IMR-90 (cell line): ENCODE results near the gene CTIF. TPM values are rescaled to one million over a fixed set of nuclear protein-coding genes. Genes with fewer than 3 reads are reported as not detected.

Source experiments
- ATAC-seq: fragments of 200-7000 bp; cut with Tn5 transposase; 2 replicates; pipeline ENCODE4 v1.9.1; 2020; ENCODE audit warnings: low read depth, mild to moderate bottlenecking, moderate library complexity
- BruUV-seq: library from RNA; stranded (reverse); fragments of 400-500 nt; replicated peaks from 2 replicates; lab custom pipeline; 2021; lab: Mats Ljungman, UMichigan
- CTCF ChIA-PET: fragments of 300-600 bp; formaldehyde crosslinking; extraction: SDS; loops from one replicate; lab custom pipeline; 2021; ENCODE audit warnings: antibody characterized with exemption; lab: Yijun Ruan, JAX
- POLR2A ChIA-PET: fragments of 300-600 bp; sonication (Branson Sonifier 250); formaldehyde crosslinking; loops from one replicate; lab custom pipeline; 2022; ENCODE audit warnings: antibody characterized with exemption; ENCODE audit not compliant: unreplicated experiment; lab: Charles Lee
- DNase-seq: peaks from one replicate; pipeline ENCODE4 v3.0.0; 2013
- H2AFZ ChIP-seq: replicated peaks from 2 replicates; pipeline ENCODE3; 2013; ENCODE audit warnings: low read length, mild to moderate bottlenecking; ENCODE audit not compliant: poor library complexity
- H2AK5ac ChIP-seq: 2 replicates; pipeline ENCODE4 v1.6.1; 2013; ENCODE audit warnings: low read depth, low read length, inconsistent platforms
- H2AK9ac ChIP-seq: replicated peaks from 2 replicates; pipeline ENCODE3; 2013; ENCODE audit warnings: mild to moderate bottlenecking, low read depth, low read length, moderate library complexity; ENCODE audit not compliant: poor library complexity
- H2BK120ac ChIP-seq: 2 replicates; pipeline ENCODE4 v1.6.1; 2013; ENCODE audit warnings: low read depth, low read length, inconsistent platforms
- H2BK15ac ChIP-seq: 3 replicates; pipeline ENCODE4 v1.6.1; 2013; ENCODE audit warnings: low read depth, low read length, inconsistent platforms
- H2BK20ac ChIP-seq: 2 replicates; pipeline ENCODE4 v1.6.1; 2013; ENCODE audit warnings: low read depth, mild to moderate bottlenecking, inconsistent platforms, low read length, moderate library complexity
- H2BK5ac ChIP-seq: 2 replicates; pipeline ENCODE4 v1.6.1; 2013; ENCODE audit warnings: mild to moderate bottlenecking, low read depth, low read length, inconsistent platforms; ENCODE audit not compliant: poor library complexity, severe bottlenecking
- H3K14ac ChIP-seq: replicated peaks from 2 replicates; pipeline ENCODE4 v1.6.1; 2013; ENCODE audit warnings: low read depth, low read length, inconsistent platforms
- H3K18ac ChIP-seq: 2 replicates; pipeline ENCODE4 v1.6.1; 2013; ENCODE audit warnings: low read depth, low read length, control low read depth
- H3K23ac ChIP-seq: 2 replicates; pipeline ENCODE4 v1.6.1; 2013; ENCODE audit warnings: low read depth, low read length, inconsistent platforms
- H3K27ac ChIP-seq: 2 replicates; pipeline ENCODE4 v1.5.1; 2013; ENCODE audit warnings: mild to moderate bottlenecking, control low read depth, low read length; ENCODE audit not compliant: insufficient read depth
- H3K27me3 ChIP-seq: 2 replicates; pipeline ENCODE4 v1.6.1; 2013; ENCODE audit warnings: low read length; ENCODE audit not compliant: control insufficient read depth, insufficient read depth
- H3K36me3 ChIP-seq: 2 replicates; pipeline ENCODE4 v1.6.1; 2013; ENCODE audit warnings: low read length, mixed read lengths; ENCODE audit not compliant: control insufficient read depth, insufficient read depth
- H3K4ac ChIP-seq: 2 replicates; pipeline ENCODE4 v1.6.1; 2013; ENCODE audit warnings: low read depth, low read length, inconsistent platforms
- H3K4me1 ChIP-seq: 2 replicates; pipeline ENCODE4 v1.6.1; 2013; ENCODE audit warnings: low read length, mixed read lengths; ENCODE audit not compliant: control insufficient read depth, insufficient read depth
- H3K4me2 ChIP-seq: 2 replicates; pipeline ENCODE4 v1.6.1; 2013; ENCODE audit warnings: low read depth, mild to moderate bottlenecking, control low read depth, low read length, moderate library complexity
- H3K4me3 ChIP-seq: 2 replicates; pipeline ENCODE4 v1.5.1; 2013; ENCODE audit warnings: low read depth, mild to moderate bottlenecking, control low read depth, low read length, moderate library complexity; ENCODE audit not compliant: insufficient read depth
- H3K56ac ChIP-seq: 2 replicates; pipeline ENCODE4 v1.6.1; 2013; ENCODE audit warnings: low read length, inconsistent platforms; ENCODE audit not compliant: insufficient read depth; ENCODE audit errors: extremely low read depth
- H3K79me1 ChIP-seq, 2 experiments: 2 replicates each; pipeline ENCODE4 v1.6.1; 2013; ENCODE audit warnings: low read length in 2 of 2, inconsistent platforms in 1 of 2, low read depth in 1 of 2
- H3K9ac ChIP-seq: 2 replicates; pipeline ENCODE4 v1.6.1; 2013; ENCODE audit warnings: low read depth, low read length, control low read depth
- H3K9me1 ChIP-seq: 2 replicates; pipeline ENCODE4 v1.6.1; 2013; ENCODE audit warnings: low read length, inconsistent platforms; ENCODE audit not compliant: insufficient read depth
- H3K9me3 ChIP-seq: 2 replicates; pipeline ENCODE4 v1.6.1; 2013; ENCODE audit warnings: low read length; ENCODE audit not compliant: control insufficient read depth, insufficient read depth
- H4K20me1 ChIP-seq: 2 replicates; pipeline ENCODE4 v1.6.1; 2013; ENCODE audit warnings: low read length, inconsistent platforms; ENCODE audit not compliant: insufficient read depth
- H4K5ac ChIP-seq: 2 replicates; pipeline ENCODE4 v1.6.1; 2013; ENCODE audit warnings: mild to moderate bottlenecking, low read depth, low read length, control low read depth
- H4K8ac ChIP-seq, 2 experiments: 2 replicates each; pipeline ENCODE4 v1.6.1; 2013; ENCODE audit warnings: low read depth in 2 of 2, low read length in 2 of 2, control low read depth in 1 of 2, inconsistent platforms in 1 of 2
- H4K91ac ChIP-seq: 2 replicates; pipeline ENCODE4 v1.6.1; 2013; ENCODE audit warnings: low read depth, low read length, inconsistent platforms; ENCODE audit not compliant: insufficient read depth
- BHLHE40 ChIP-seq: fragments of 150-350 bp; IDR thresholded peaks from 2 replicates; pipeline ENCODE4 v1.6.1; 2016; ENCODE audit warnings: mild to moderate bottlenecking, low read depth, low read length
- CEBPB ChIP-seq: IDR thresholded peaks from 2 replicates; pipeline ENCODE4 v1.6.1; 2012; ENCODE audit warnings: low read depth, low read length, improper control_type of control experiment
- CHD1 ChIP-seq: IDR thresholded peaks from 2 replicates; pipeline ENCODE4 v1.6.1; 2012; ENCODE audit warnings: low read depth, low read length, improper control_type of control experiment
- MAZ ChIP-seq: IDR thresholded peaks from 2 replicates; pipeline ENCODE4 v1.6.1; 2012; ENCODE audit warnings: low read depth, mild to moderate bottlenecking, low read length, improper control_type of control experiment, moderate library complexity, borderline replicate concordance
- MXI1 ChIP-seq: IDR thresholded peaks from 2 replicates; pipeline ENCODE4 v1.6.1; 2012; ENCODE audit warnings: low read depth, mild to moderate bottlenecking, low read length, moderate library complexity, borderline replicate concordance
- POLR2A ChIP-seq: IDR thresholded peaks from 2 replicates; pipeline ENCODE4 v1.6.1; 2012; ENCODE audit warnings: mild to moderate bottlenecking, low read depth, low read length
- RCOR1 ChIP-seq: IDR thresholded peaks from 2 replicates; pipeline ENCODE4 v1.6.1; 2012; ENCODE audit warnings: mild to moderate bottlenecking, low read length, improper control_type of control experiment; ENCODE audit not compliant: insufficient replicate concordance
- WGBS, 2 experiments: methylation state at CpG; one replicate each; pipeline versions ENCODE4 v1.1.5 to v1.1.7; 2013; ENCODE audit warnings: missing lambda C conversion rate in 2 of 2; ENCODE audit not compliant: insufficient read length in 1 of 2; ENCODE audit errors: extremely low coverage in 2 of 2; 5-methylcytosine and 5-hydroxymethylcytosine counted together
- dilution Hi-C: fragments of 300-500 bp; cut with HindIII; formaldehyde crosslinking; loops from one replicate; pipeline ENCODE4 v1.14.3; 2018; ENCODE audit warnings: low sequenced_read_pairs; ENCODE audit not compliant: unreplicated experiment
- in situ Hi-C: fragments of 300-500 bp; cut with MboI; formaldehyde crosslinking; loops from 3 replicates; pipeline ENCODE4 v1.14.3; 2019; ENCODE audit warnings: low sequenced_read_pairs, inconsistent platforms, mixed read lengths
- intact Hi-C: fragments of 100-400 bp; cut with micrococcal nuclease; formaldehyde crosslinking; loops from 2 replicates; pipeline ENCODE4 v1.10.0; 2022
- polyA plus RNA-seq, 3 experiments: library from polyadenylated mRNA; depleted of rRNA; stranded (reverse); fragments of >200 nt; gene quantifications; 2 replicates each; pipeline ENCODE4 v1.2.3, GENCODE V29; 2012; ENCODE audit warnings: low replicate concordance in 1 of 3
- total RNA-seq: library from RNA; depleted of rRNA; stranded (reverse); fragments of >200 nt; gene quantifications from 2 replicates; pipeline ENCODE4 v1.2.3, GENCODE V29; 2012
- TF ChIP-seq, protein P1 (sequence below): conservative IDR thresholded peaks from 2 replicates; pipeline ENCODE4 v1.5.1; 2012; ENCODE audit warnings: mild to moderate bottlenecking, low read depth, low read length, improper control_type of control experiment

CTIF gene
- total and polyA plus RNA-seq, 2 of the 4 experiments (the other 2 are of a cell fraction) = 25.1 to 57.0 TPM

GRCh38 chr18:48761582-48761981, 222.8 kb downstream of the CTIF start:
- Histone ChIP-seq H4K91ac (no peak overlapping the region), H3K18ac (no peak overlapping the region), H3K4me1 (peaks cover 21% of the 10 kb centered on the region), H3K27me3 (no peaks in the 10 kb centered on the region), H2AFZ (no peak overlapping the region), H2BK15ac (no peak overlapping the region), H3K9me1 (peaks cover 44% of the 10 kb centered on the region), H3K79me1 (peaks cover 28 to 85% of the 10 kb centered on the region in 2 experiments), H2BK120ac (no peak overlapping the region), H3K4ac (no peak overlapping the region), H3K56ac (no peak overlapping the region), H3K36me3 (peaks cover 53% of the 10 kb centered on the region), H4K5ac (no peak overlapping the region), H2AK9ac (no peak overlapping the region), H2BK20ac (no peak overlapping the region), H2AK5ac (no peak overlapping the region), H4K20me1 (peaks cover 31% of the 10 kb centered on the region), H3K27ac (no peak overlapping the region), H3K4me2 (no peak overlapping the region), H2BK5ac (no peak overlapping the region), H3K23ac (no peak overlapping the region), H4K8ac (no peak overlapping the region), H3K9me3 (no peaks in the 10 kb centered on the region), H3K4me3 (no peak overlapping the region), H3K14ac (no peak overlapping the region), H3K9ac (no peak overlapping the region)
- 100% methylated on average over 13 of the region's 19 CpGs; no CpG with 5 or more reads in 1 of the 2 experiments for WGBS, 2 experiments
- DNase-seq (no peak), ATAC-seq (no peak)
- ChIA-PET POLR2A (no interaction called here), CTCF (no interaction called here)
- dilution Hi-C loops = no loop called here
- BruUV-seq = no TSS peak
- TF ChIP-seq MXI1 = no peak
- TF ChIP-seq RCOR1 = no peak
- TF ChIP-seq CEBPB = no peak
- TF ChIP-seq, protein P1, sequence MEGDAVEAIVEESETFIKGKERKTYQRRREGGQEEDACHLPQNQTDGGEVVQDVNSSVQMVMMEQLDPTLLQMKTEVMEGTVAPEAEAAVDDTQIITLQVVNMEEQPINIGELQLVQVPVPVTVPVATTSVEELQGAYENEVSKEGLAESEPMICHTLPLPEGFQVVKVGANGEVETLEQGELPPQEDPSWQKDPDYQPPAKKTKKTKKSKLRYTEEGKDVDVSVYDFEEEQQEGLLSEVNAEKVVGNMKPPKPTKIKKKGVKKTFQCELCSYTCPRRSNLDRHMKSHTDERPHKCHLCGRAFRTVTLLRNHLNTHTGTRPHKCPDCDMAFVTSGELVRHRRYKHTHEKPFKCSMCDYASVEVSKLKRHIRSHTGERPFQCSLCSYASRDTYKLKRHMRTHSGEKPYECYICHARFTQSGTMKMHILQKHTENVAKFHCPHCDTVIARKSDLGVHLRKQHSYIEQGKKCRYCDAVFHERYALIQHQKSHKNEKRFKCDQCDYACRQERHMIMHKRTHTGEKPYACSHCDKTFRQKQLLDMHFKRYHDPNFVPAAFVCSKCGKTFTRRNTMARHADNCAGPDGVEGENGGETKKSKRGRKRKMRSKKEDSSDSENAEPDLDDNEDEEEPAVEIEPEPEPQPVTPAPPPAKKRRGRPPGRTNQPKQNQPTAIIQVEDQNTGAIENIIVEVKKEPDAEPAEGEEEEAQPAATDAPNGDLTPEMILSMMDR = no peak
- no peak for TF ChIP-seq MAZ
- no peak for TF ChIP-seq BHLHE40
- TF ChIP-seq CHD1 = no peak
- TF ChIP-seq POLR2A = no peak
- in situ Hi-C loops = no loop called here
- intact Hi-C loops = no loop called here
